GM23338 (cell line): ENCODE measurements around the gene ARHGAP27. TPM values are rescaled to one million over a fixed set of nuclear protein-coding genes. Genes with fewer than 3 reads are reported as not detected.
A peak's percentile ranks its signal among the peaks of the same experiment; 100 is the strongest.

Experiments used
- ATAC-seq: fragments of 200-7000 bp; cut with Tn5 transposase; 3 replicates; pipeline ENCODE4 v1.9.1; 2020
- DNase-seq: peaks from one replicate; pipeline ENCODE4 v3.0.0-alpha.2; 2015; ENCODE audit warnings: low spot score
- H2AFZ ChIP-seq: fragments of 200-600 bp; sonication (generic); 2 replicates; pipeline ENCODE4 v1.8.0; 2016; ENCODE audit warnings: antibody characterized with exemption, mild to moderate bottlenecking, moderate library complexity
- H3F3A ChIP-seq: fragments of 200-600 bp; sonication (generic); replicated peaks from 2 replicates; pipeline ENCODE4 v1.8.0; 2017; ENCODE audit warnings: antibody characterized with exemption, mixed run types, low read depth
- H3K27ac ChIP-seq: fragments of 200-600 bp; sonication (generic); 2 replicates; pipeline ENCODE4 v1.6.1; 2016; ENCODE audit warnings: low read depth
- H3K27me3 ChIP-seq: fragments of 200-600 bp; sonication (generic); 2 replicates; pipeline ENCODE4 v1.8.0; 2016; ENCODE audit warnings: mild to moderate bottlenecking, mixed run types, moderate library complexity; ENCODE audit not compliant: insufficient read depth
- H3K36me3 ChIP-seq: fragments of 200-600 bp; sonication (generic); 2 replicates; pipeline ENCODE4 v1.8.0; 2016; ENCODE audit warnings: mild to moderate bottlenecking; ENCODE audit not compliant: insufficient read depth
- H3K4me1 ChIP-seq: fragments of 200-600 bp; sonication (generic); 2 replicates; pipeline ENCODE4 v1.8.0; 2016; ENCODE audit warnings: mild to moderate bottlenecking, moderate library complexity; ENCODE audit not compliant: insufficient read depth
- H3K4me2 ChIP-seq: fragments of 200-600 bp; sonication (generic); 2 replicates; pipeline ENCODE4 v1.7.1; 2017; ENCODE audit warnings: mixed run types
- H3K4me3 ChIP-seq: fragments of 200-600 bp; sonication (generic); 2 replicates; pipeline ENCODE4 v1.6.1; 2016; ENCODE audit warnings: mixed run types
- H3K79me2 ChIP-seq: fragments of 200-600 bp; sonication (generic); replicated peaks from 2 replicates; pipeline ENCODE4 v1.8.0; 2017; ENCODE audit warnings: mild to moderate bottlenecking; ENCODE audit not compliant: insufficient read depth
- H3K9me2 ChIP-seq: fragments of 200-600 bp; sonication (generic); 2 replicates; pipeline ENCODE4 v1.8.0; 2017; ENCODE audit not compliant: insufficient read depth
- H4K20me1 ChIP-seq: fragments of 200-600 bp; sonication (generic); replicated peaks from 2 replicates; pipeline ENCODE4 v1.8.0; 2017; ENCODE audit warnings: mild to moderate bottlenecking; ENCODE audit not compliant: insufficient read depth
- H3K27ac Mint-ChIP-seq: 2 replicates; pipeline ENCODE4 v1.8.0; 2020; ENCODE audit warnings: inconsistent platforms, mild to moderate bottlenecking, moderate library complexity, mixed read lengths
- H3K27me3 Mint-ChIP-seq: 3 replicates; pipeline ENCODE4 v1.8.0; 2022; ENCODE audit warnings: low read depth, mild to moderate bottlenecking, moderate library complexity, mixed read lengths, inconsistent platforms; ENCODE audit not compliant: insufficient read depth, poor library complexity
- H3K36me3 Mint-ChIP-seq: 3 replicates; pipeline ENCODE4 v1.8.0; 2021; ENCODE audit warnings: low read depth, mild to moderate bottlenecking, inconsistent platforms, moderate library complexity, mixed read lengths
- H3K4me1 Mint-ChIP-seq: 3 replicates; pipeline ENCODE4 v1.8.0; 2020; ENCODE audit warnings: mild to moderate bottlenecking, inconsistent platforms, mixed read lengths
- H3K4me3 Mint-ChIP-seq: 3 replicates; pipeline ENCODE4 v1.8.0; 2021; ENCODE audit warnings: moderate library complexity, mild to moderate bottlenecking, inconsistent platforms, mixed read lengths
- H3K9me3 Mint-ChIP-seq: 3 replicates; pipeline ENCODE4 v1.8.0; 2020; ENCODE audit warnings: moderate library complexity, mild to moderate bottlenecking, inconsistent platforms, mixed read lengths
- ETS1 ChIP-seq: IDR thresholded peaks from 2 replicates; pipeline ENCODE4 v1.6.1; 2016; ENCODE audit warnings: antibody characterized with exemption
- EZH2 ChIP-seq: fragments of 200-600 bp; sonication (generic); IDR thresholded peaks from one replicate; pipeline ENCODE4 v1.8.0; 2017; ENCODE audit warnings: antibody characterized with exemption, mild to moderate bottlenecking, low read depth; ENCODE audit not compliant: unreplicated experiment
- POLR2AphosphoS5 ChIP-seq: IDR thresholded peaks from 2 replicates; pipeline ENCODE4 v1.6.1; 2016; ENCODE audit warnings: antibody characterized with exemption, low read depth
- REST ChIP-seq: IDR thresholded peaks from one replicate; pipeline ENCODE4 v1.6.1; 2018; ENCODE audit warnings: antibody characterized with exemption; ENCODE audit not compliant: unreplicated experiment
- ZNF331 ChIP-seq: fragments of 250-450 bp; sonication (Bioruptor Pico); IDR thresholded peaks from 2 replicates; pipeline ENCODE4 v1.5.0; 2020; ENCODE audit warnings: low read depth, mild to moderate bottlenecking, moderate library complexity
- ZNF462 ChIP-seq: fragments of 250-450 bp; sonication (Bioruptor Pico); IDR thresholded peaks from 2 replicates; pipeline ENCODE4 v1.5.0; 2020; ENCODE audit warnings: mild to moderate bottlenecking, moderate library complexity
- polyA plus RNA-seq: library from polyadenylated mRNA; unstranded; fragments of >200 nt; fragmentation: Nextera tagmentation; extraction: Ambion mirVana; gene quantifications from 2 replicates; pipeline ENCODE4 v1.2.1, GENCODE V29; 2016
- total RNA-seq: library from RNA; depleted of rRNA; stranded (reverse); fragments of >200 nt; shearing (Covaris generic); gene quantifications from 2 replicates; pipeline ENCODE4 v1.2.3, GENCODE V29; 2014

The ARHGAP27 gene
- total and polyA plus RNA-seq, 2 experiments from 2014 or later = 5.9 to 17.7 TPM

GRCh38 chr17:45367216-45367615 lies 65.5 kb downstream of the ARHGAP27 start (continued):
- TF ChIP-seq ZNF462 (CRISPR knock-in tag) (no peak), POLR2AphosphoS5 (no peak)

GRCh38 chr17:45366691-45367090 lies 66.0 kb downstream of the ARHGAP27 start:
- Mint-ChIP-seq H3K27me3 (peaks cover 23% of the 10 kb centered on the region), H3K36me3 (no peaks in the 10 kb centered on the region), H3K4me1 (peaks cover 46% of the 10 kb centered on the region), H3K9me3 (no peaks in the 10 kb centered on the region; the same call in 2 of the 3 replicates), H3K4me3 (no peak overlapping the region), H3K27ac (peak overlapping the region; percentile 36; the same call in 1 of the 2 replicates)
- H2AFZ ChIP-seq = no peak overlapping the region
- no peaks in the 10 kb centered on the region for H3K79me2 ChIP-seq
- TF ChIP-seq ZNF331 (CRISPR knock-in tag) (no peak), REST (no peak), EZH2 (no peak), ETS1 (no peak), POLR2AphosphoS5 (no peak)
- no peaks in the 10 kb centered on the region for H4K20me1 ChIP-seq
- 0 out of 2 replicates have a peak, but pooled peaks cover 2% of the 10 kb centered on the region for H3K9me2 ChIP-seq
- no peaks in the 10 kb centered on the region for H3K27me3 ChIP-seq
- no peak overlapping the region for H3K27ac ChIP-seq
- peaks cover 35% of the 10 kb centered on the region for H3K4me1 ChIP-seq
- no peak overlapping the region for H3K4me2 ChIP-seq
- DNase-seq (no peak), ATAC-seq (no peak)
- H3K36me3 ChIP-seq = no peaks in the 10 kb centered on the region
- H3F3A ChIP-seq = peaks cover 4% of the 10 kb centered on the region; the same call in 1 of the 2 replicates
- H3K4me3 ChIP-seq = no peak overlapping the region
